PFSK-1 (cell line): ENCODE measurements around the gene DUS2.

ENCODE experiments used
- FOXP2 ChIP-seq: optimal IDR thresholded peaks from 2 replicates; pipeline ENCODE3; 2011; ENCODE audit warnings: borderline replicate concordance, control low read depth, inconsistent platforms; ENCODE audit not compliant: insufficient read depth; ENCODE audit errors: extremely low read length, extremely low read depth
- POLR2AphosphoS5 ChIP-seq: IDR thresholded peaks from 2 replicates; pipeline ENCODE4 v1.6.1; 2012; ENCODE audit warnings: low read depth, mild to moderate bottlenecking, control low read depth, low read length, moderate library complexity
- REST ChIP-seq, 2 experiments: IDR thresholded peaks; 2 replicates each; pipeline versions ENCODE4 v1.6.1 to v1.8.0; 2011 to 2012; ENCODE audit warnings: low read depth in 2 of 2, low read length in 2 of 2, control low read depth in 1 of 2, inconsistent platforms in 1 of 2, mild to moderate bottlenecking in 1 of 2, moderate library complexity in 1 of 2; ENCODE audit not compliant: insufficient read depth in 1 of 2
- SIN3A ChIP-seq: IDR thresholded peaks from 2 replicates; pipeline ENCODE4 v1.6.1; 2012; ENCODE audit warnings: mild to moderate bottlenecking, low read length, moderate library complexity, borderline replicate concordance; ENCODE audit not compliant: insufficient read depth
- TAF1 ChIP-seq: IDR thresholded peaks from 2 replicates; pipeline ENCODE4 v1.6.1; 2012; ENCODE audit warnings: low read length, control low read depth, borderline replicate concordance; ENCODE audit not compliant: insufficient read depth

The DUS2 gene

GRCh38 chr16:68096491-68096890, 73.4 kb downstream of the DUS2 start:
- no peak for TF ChIP-seq FOXP2

- no peak for TF ChIP-seq POLR2AphosphoS5
- TF ChIP-seq SIN3A, result no peak
- TF ChIP-seq FOXP2, result no peak
- TF ChIP-seq REST (IDR thresholded peaks at IDR 0.05; ENCODE audit: insufficient read depth in 1 of 2, low read depth in 2 of 2, low read length in 2 of 2), result no peak
- TF ChIP-seq TAF1, result no peak
These were observed 74.0 kb downstream of the DUS2 start for GRCh38 chr16:68097088-68097487.

- TF ChIP-seq SIN3A (no peak), FOXP2 (no peak), POLR2AphosphoS5 (no peak), REST (IDR thresholded peaks at IDR 0.05; ENCODE audit: insufficient read depth in 1 of 2, low read depth in 2 of 2, low read length in 2 of 2) (no peak), TAF1 (no peak)
These were observed 74.8 kb downstream of the DUS2 start for GRCh38 chr16:68097895-68098294.

- TF ChIP-seq SIN3A (no peak), TAF1 (no peak), FOXP2 (no peak), POLR2AphosphoS5 (no peak), REST (IDR thresholded peaks at IDR 0.05; ENCODE audit: insufficient read depth in 1 of 2, low read depth in 2 of 2, low read length in 2 of 2) (no peak)
These were observed 77.4 kb downstream of the DUS2 start for GRCh38 chr16:68100488-68100887.

GRCh38 chr16:68105611-68106010, 82.5 kb downstream of the DUS2 start:
- TF ChIP-seq SIN3A, result no peak
- TF ChIP-seq TAF1, result no peak
- TF ChIP-seq REST (IDR thresholded peaks at IDR 0.05; ENCODE audit: insufficient read depth in 1 of 2, low read depth in 2 of 2, low read length in 2 of 2), result no peak
- no peak for TF ChIP-seq POLR2AphosphoS5
- no peak for TF ChIP-seq FOXP2
